Ishikawa (cell line): ENCODE results near the gene MYO7A.

Experiments
- CEBPB ChIP-seq: IDR thresholded peaks from 2 replicates; pipeline ENCODE4 v1.6.1; 2012
- EP300 ChIP-seq: IDR thresholded peaks from 2 replicates; pipeline ENCODE4 v1.6.1; 2012; ENCODE audit warnings: borderline replicate concordance
- RAD21 ChIP-seq: IDR thresholded peaks from 2 replicates; pipeline ENCODE4 v1.6.1; 2012; ENCODE audit warnings: low read depth
- REST ChIP-seq: IDR thresholded peaks from 2 replicates; pipeline ENCODE4 v1.6.1; 2012; ENCODE audit warnings: low read depth, mild to moderate bottlenecking
- TAF1 ChIP-seq: IDR thresholded peaks from 2 replicates; pipeline ENCODE4 v1.6.1; 2012; ENCODE audit warnings: low read depth, mild to moderate bottlenecking
- USF1 ChIP-seq: IDR thresholded peaks from 2 replicates; pipeline ENCODE4 v1.6.1; 2012

- TF ChIP-seq RAD21 (peak; percentile 41), REST (no peak), CEBPB (no peak), TAF1 (no peak), EP300 (no peak), USF1 (no peak)
Measured at GRCh38 chr11:77101043-77101537, 27.0 kb upstream of the MYO7A start.
